H1 (cell line): ENCODE measurements around the gene ZNF618. TPM values are rescaled to one million over a fixed set of nuclear protein-coding genes. Genes with fewer than 3 reads are reported as not detected.

ENCODE experiments used
- CHD7 ChIP-seq: fragments of 300-600 bp; sonication (generic); IDR thresholded peaks from 2 replicates; pipeline ENCODE4 v1.7.1; 2012; ENCODE audit warnings: low read length, moderate library complexity, mild to moderate bottlenecking, inconsistent platforms; ENCODE audit not compliant: insufficient replicate concordance
- EP300 ChIP-seq, 2 experiments: IDR thresholded peaks; 1 replicate in 1 of 2; 2 replicates in 1 of 2; pipeline ENCODE4 v1.6.1; 2011 to 2012; ENCODE audit warnings: low read depth in 2 of 2, low read length in 2 of 2, mild to moderate bottlenecking in 2 of 2, borderline replicate concordance in 1 of 2, inconsistent platforms in 1 of 2, moderate library complexity in 1 of 2
- NRF1 ChIP-seq: IDR thresholded peaks from 2 replicates; pipeline ENCODE4 v1.6.1; 2011; ENCODE audit warnings: mild to moderate bottlenecking, low read depth, low read length, improper control_type of control experiment
- SRF ChIP-seq: IDR thresholded peaks from 2 replicates; pipeline ENCODE4 v1.6.1; 2011; ENCODE audit warnings: mild to moderate bottlenecking, low read depth, low read length, moderate library complexity
- TCF12 ChIP-seq: IDR thresholded peaks from 2 replicates; pipeline ENCODE4 v1.6.1; 2011; ENCODE audit warnings: low read depth, mild to moderate bottlenecking, low read length
- YY1 ChIP-seq: IDR thresholded peaks from 2 replicates; pipeline ENCODE4 v1.6.1; 2011; ENCODE audit warnings: low read depth, mild to moderate bottlenecking, low read length
- polyA plus RNA-seq, 7 experiments: library from polyadenylated mRNA; depleted of rRNA in 3 of 7; stranded (reverse) in 5 of 7; unstranded in 2 of 7; fragments of >200 nt in 5 of 7; fragments of 200-250 nt in 2 of 7; gene quantifications; 1 replicate in 5 of 7; 2 replicates in 1 of 7; 4 replicates in 1 of 7; pipeline versions ENCODE4 v1.2.1 to v1.2.3, GENCODE V29; 2011 to 2013; ENCODE audit warnings: missing spikeins in 2 of 7, mixed read lengths in 2 of 7
- total RNA-seq: library from RNA; stranded (reverse); fragmentation: NEBNext Ultra II Directional; extraction: Animal tissue kit (Norgen Biotek cat#: 25700); gene quantifications from 2 replicates; pipeline ENCODE4 v1.2.1, GENCODE V29; 2021

Gene ZNF618
- total and polyA plus RNA-seq, 2 of the 8 experiments (the other 6 are each of a cell fraction or from before 2014, with no cell fraction given): 9.6 to 28.5 TPM

GRCh38 chr9:114094971-114095370, 218.9 kb downstream of the ZNF618 start (continued):
- no peak for TF ChIP-seq CHD7
- no peak for TF ChIP-seq YY1
- no peak for TF ChIP-seq EP300 (IDR thresholded peaks at IDR 0.05; ENCODE audit: borderline replicate concordance in 1 of 2, low read depth in 2 of 2, low read length in 2 of 2)
- TF ChIP-seq NRF1: no peak
- TF ChIP-seq TCF12: no peak
- no peak for TF ChIP-seq SRF
- TF ChIP-seq, all 59 proteins: peak for 0
